ENCODE results near the gene ENG.

GRCh38 chr9:127785023-127785932 is 69.2 kb downstream of the ENG start:
- peak; percentile 92 to 99 (median 96) for TF ChIP-seq CTCF (IDR thresholded peaks at IDR 0.05)
- TF ChIP-seq POLR2A (IDR thresholded peaks at IDR 0.05): no peak
- no peak for TF ChIP-seq POLR2AphosphoS5 (IDR thresholded peaks at IDR 0.05)
